ENCODE measurements around the gene INA. TPM values are rescaled to one million over a fixed set of nuclear protein-coding genes. Genes with fewer than 3 reads are reported as not detected.

The INA gene
- total and polyA plus RNA-seq, 3 experiments from 2014 or later = 0.73 to 0.94 TPM; not detected in 1

GRCh38 chr10:103278537-103278823 is 1.5 kb downstream of the INA start:
- Mint-ChIP-seq H3K27me3 (peaks cover 55 to 80% of the 10 kb centered on the region in 2 donors), H3K4me3 (peak overlapping the region in 1 of 7 donors; percentile 46), H3K4me1 (peaks cover 8 to 24% (median 11%) of the 10 kb centered on the region in 3 donors), H3K9me3 (peaks cover 0 to 6% (median 3%) of the 10 kb centered on the region in 5 donors), H3K27ac (no peak overlapping the region), H3K36me3 (no peaks in the 10 kb centered on the region)
- H3K4me3 ChIP-seq (ENCODE audit: low read length) = no peak overlapping the region
- CTCF ChIA-PET = interaction anchor here (0.6 kb wide), 1 partner anchor 162 kb away, joined by 3 read pairs; no protein-coding TSS in a partner anchor
- H3K27me3 ChIP-seq (ENCODE audit: insufficient read depth, low read length, poor library complexity, severe bottlenecking) = peaks cover 23% of the 10 kb centered on the region
- H3K4me1 ChIP-seq (ENCODE audit: insufficient read depth, low read length) = no peaks in the 10 kb centered on the region
- no peaks in the 10 kb centered on the region for H3K36me3 ChIP-seq (ENCODE audit: insufficient read depth, low read length)
- no peak for DNase-seq
- H3K27ac ChIP-seq (ENCODE audit: low read depth, low read length) = no peak overlapping the region
- no peaks in the 10 kb centered on the region for H3K9me3 ChIP-seq (ENCODE audit: low read length)
- POLR2A ChIA-PET = no interaction called here

- CTCF ChIA-PET = interaction anchor here (0.6 kb wide), 1 partner anchor 162 kb away, joined by 3 read pairs; no protein-coding TSS in a partner anchor
- peak overlapping the region in 1 of 8 donors; percentile 53 for H3K27ac Mint-ChIP-seq
- H3K9me3 Mint-ChIP-seq = peaks cover 0 to 6% (median 3%) of the 10 kb centered on the region in 5 donors
- Histone ChIP-seq H3K4me1 (ENCODE audit: insufficient read depth, low read length) (no peaks in the 10 kb centered on the region), H3K27ac (ENCODE audit: low read depth, low read length) (no peak overlapping the region), H3K36me3 (ENCODE audit: insufficient read depth, low read length) (no peaks in the 10 kb centered on the region), H3K27me3 (ENCODE audit: insufficient read depth, low read length, poor library complexity, severe bottlenecking) (peaks cover 23% of the 10 kb centered on the region), H3K4me3 (ENCODE audit: low read length) (no peak overlapping the region), H3K9me3 (ENCODE audit: low read length) (no peaks in the 10 kb centered on the region)
- POLR2A ChIA-PET = no interaction called here
- H3K36me3 Mint-ChIP-seq = no peaks in the 10 kb centered on the region
- H3K4me3 Mint-ChIP-seq = peak overlapping the region in 5 of 7 donors; percentile 44 to 56 (median 53)
- H3K27me3 Mint-ChIP-seq = peaks cover 56 to 77% of the 10 kb centered on the region in 2 donors
- peak in 1 of 5 donors; percentile 6 for DNase-seq
- peaks cover 8 to 24% (median 11%) of the 10 kb centered on the region in 3 donors for H3K4me1 Mint-ChIP-seq
Measured at GRCh38 chr10:103278862-103279298, 1.9 kb downstream of the INA start.

- Mint-ChIP-seq H3K4me3 (no peak overlapping the region), H3K4me1 (peaks cover 8 to 24% (median 11%) of the 10 kb centered on the region in 3 donors), H3K36me3 (no peaks in the 10 kb centered on the region), H3K9me3 (peaks cover 0 to 6% (median 3%) of the 10 kb centered on the region in 5 donors), H3K27me3 (peaks cover 62 to 84% of the 10 kb centered on the region in 2 donors), H3K27ac (no peak overlapping the region)
- ChIA-PET POLR2A (interaction anchor here (0.6 kb wide), 1 partner anchor 46 kb away, joined by 4 read pairs; no protein-coding TSS in a partner anchor), CTCF (interaction anchor here (0.5 to 0.8 kb wide), 2 partner anchors 12 to 46 kb away, joined by 3 to 4 read pairs; no protein-coding TSS in a partner anchor)
- H3K9me3 ChIP-seq (ENCODE audit: low read length) = no peaks in the 10 kb centered on the region
- H3K4me1 ChIP-seq (ENCODE audit: insufficient read depth, low read length) = no peaks in the 10 kb centered on the region
- H3K4me3 ChIP-seq (ENCODE audit: low read length) = no peak overlapping the region
- H3K36me3 ChIP-seq (ENCODE audit: insufficient read depth, low read length) = no peaks in the 10 kb centered on the region
- H3K27me3 ChIP-seq (ENCODE audit: insufficient read depth, low read length, poor library complexity, severe bottlenecking) = peaks cover 23% of the 10 kb centered on the region
- DNase-seq = no peak
- H3K27ac ChIP-seq (ENCODE audit: low read depth, low read length) = no peak overlapping the region
Measured at GRCh38 chr10:103280031-103280430, 3.1 kb downstream of the INA start.

- H3K4me1 Mint-ChIP-seq = peaks cover 8 to 24% (median 11%) of the 10 kb centered on the region in 3 donors
- H3K36me3 Mint-ChIP-seq = no peaks in the 10 kb centered on the region
- POLR2A ChIA-PET = no interaction called here
- peaks cover 57 to 79% of the 10 kb centered on the region in 2 donors for H3K27me3 Mint-ChIP-seq
- Histone ChIP-seq H3K36me3 (ENCODE audit: insufficient read depth, low read length) (no peaks in the 10 kb centered on the region), H3K27me3 (ENCODE audit: insufficient read depth, low read length, poor library complexity, severe bottlenecking) (peaks cover 23% of the 10 kb centered on the region), H3K9me3 (ENCODE audit: low read length) (no peaks in the 10 kb centered on the region), H3K4me1 (ENCODE audit: insufficient read depth, low read length) (no peaks in the 10 kb centered on the region), H3K27ac (ENCODE audit: low read depth, low read length) (no peak overlapping the region), H3K4me3 (ENCODE audit: low read length) (no peak overlapping the region)
- CTCF ChIA-PET = no interaction called here
- peaks cover 0 to 6% (median 3%) of the 10 kb centered on the region in 5 donors for H3K9me3 Mint-ChIP-seq
- H3K4me3 Mint-ChIP-seq = no peak overlapping the region
- no peak overlapping the region for H3K27ac Mint-ChIP-seq
- DNase-seq = no peak
Measured at GRCh38 chr10:103280506-103280905, 3.6 kb downstream of the INA start.

- H3K4me1 Mint-ChIP-seq = peaks cover 6 to 15% (median 7%) of the 10 kb centered on the region in 3 donors
- ChIA-PET CTCF (no interaction called here), POLR2A (no interaction called here)
- no peak overlapping the region for H3K27ac Mint-ChIP-seq
- H3K27ac ChIP-seq (ENCODE audit: low read depth, low read length) = no peak overlapping the region
- H3K4me1 ChIP-seq (ENCODE audit: insufficient read depth, low read length) = no peaks in the 10 kb centered on the region
- no peak overlapping the region for H3K4me3 ChIP-seq (ENCODE audit: low read length)
- H3K9me3 ChIP-seq (ENCODE audit: low read length) = no peaks in the 10 kb centered on the region
- H3K4me3 Mint-ChIP-seq = no peak overlapping the region
- DNase-seq = no peak
- no peaks in the 10 kb centered on the region for H3K36me3 Mint-ChIP-seq
- H3K36me3 ChIP-seq (ENCODE audit: insufficient read depth, low read length) = no peaks in the 10 kb centered on the region
- peaks cover 33% of the 10 kb centered on the region for H3K27me3 ChIP-seq (ENCODE audit: insufficient read depth, low read length, poor library complexity, severe bottlenecking)
- H3K27me3 Mint-ChIP-seq = peaks cover 54 to 78% of the 10 kb centered on the region in 2 donors
- peaks cover 0 to 6% (median 3%) of the 10 kb centered on the region in 5 donors for H3K9me3 Mint-ChIP-seq
Measured at GRCh38 chr10:103281753-103282152, 4.8 kb downstream of the INA start.

DNA sequence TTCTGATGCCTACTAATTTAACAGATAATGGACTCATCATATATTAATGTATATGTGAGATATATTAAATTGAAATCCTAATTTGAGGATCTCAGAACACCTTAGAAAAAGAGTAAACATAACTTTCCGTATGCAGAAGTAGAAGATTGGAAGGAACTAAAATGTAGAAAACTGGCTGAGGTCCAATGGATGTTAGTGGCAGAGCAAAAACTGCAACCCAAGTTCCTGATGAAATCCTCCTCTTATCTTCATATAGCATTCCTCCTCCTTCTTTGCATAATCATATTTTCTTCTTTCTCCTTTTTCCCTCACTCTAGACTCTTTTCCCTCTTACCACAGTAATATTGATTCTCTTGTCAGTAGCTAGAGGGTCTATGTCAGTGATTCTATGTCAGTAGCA is 6.0 kb downstream of the INA start:
- Mint-ChIP-seq H3K4me3 (no peak overlapping the region), H3K36me3 (no peaks in the 10 kb centered on the region), H3K27me3 (peaks cover 60 to 81% of the 10 kb centered on the region in 2 donors), H3K4me1 (peaks cover 6 to 10% (median 7%) of the 10 kb centered on the region in 3 donors), H3K9me3 (peaks cover 0 to 6% (median 3%) of the 10 kb centered on the region in 5 donors), H3K27ac (no peak overlapping the region)
- ChIA-PET CTCF (no interaction called here), POLR2A (no interaction called here)
- H3K4me3 ChIP-seq (ENCODE audit: low read length) = no peak overlapping the region
- H3K9me3 ChIP-seq (ENCODE audit: low read length) = no peaks in the 10 kb centered on the region
- DNase-seq = no peak
- no peaks in the 10 kb centered on the region for H3K36me3 ChIP-seq (ENCODE audit: insufficient read depth, low read length)
- H3K27me3 ChIP-seq (ENCODE audit: insufficient read depth, low read length, poor library complexity, severe bottlenecking) = peaks cover 33% of the 10 kb centered on the region
- H3K4me1 ChIP-seq (ENCODE audit: insufficient read depth, low read length) = no peaks in the 10 kb centered on the region
- H3K27ac ChIP-seq (ENCODE audit: low read depth, low read length) = no peak overlapping the region

- Mint-ChIP-seq H3K36me3 (no peaks in the 10 kb centered on the region), H3K9me3 (peaks cover 0 to under 1% (median 0%) of the 10 kb centered on the region in 5 donors), H3K4me1 (peaks cover 0 to 4% (median 3%) of the 10 kb centered on the region in 3 donors), H3K27me3 (peaks cover 54 to 84% of the 10 kb centered on the region in 2 donors), H3K27ac (no peak overlapping the region), H3K4me3 (no peak overlapping the region)
- no peak overlapping the region for H3K4me3 ChIP-seq (ENCODE audit: low read length)
- no peaks in the 10 kb centered on the region for H3K4me1 ChIP-seq (ENCODE audit: insufficient read depth, low read length)
- H3K27ac ChIP-seq (ENCODE audit: low read depth, low read length) = no peak overlapping the region
- no peak for DNase-seq
- no peaks in the 10 kb centered on the region for H3K9me3 ChIP-seq (ENCODE audit: low read length)
- POLR2A ChIA-PET = no interaction called here
- CTCF ChIA-PET = no interaction called here
- peaks cover 25% of the 10 kb centered on the region for H3K27me3 ChIP-seq (ENCODE audit: insufficient read depth, low read length, poor library complexity, severe bottlenecking)
- H3K36me3 ChIP-seq (ENCODE audit: insufficient read depth, low read length) = no peaks in the 10 kb centered on the region
Measured at GRCh38 chr10:103284170-103284569, 7.2 kb downstream of the INA start.

DNA sequence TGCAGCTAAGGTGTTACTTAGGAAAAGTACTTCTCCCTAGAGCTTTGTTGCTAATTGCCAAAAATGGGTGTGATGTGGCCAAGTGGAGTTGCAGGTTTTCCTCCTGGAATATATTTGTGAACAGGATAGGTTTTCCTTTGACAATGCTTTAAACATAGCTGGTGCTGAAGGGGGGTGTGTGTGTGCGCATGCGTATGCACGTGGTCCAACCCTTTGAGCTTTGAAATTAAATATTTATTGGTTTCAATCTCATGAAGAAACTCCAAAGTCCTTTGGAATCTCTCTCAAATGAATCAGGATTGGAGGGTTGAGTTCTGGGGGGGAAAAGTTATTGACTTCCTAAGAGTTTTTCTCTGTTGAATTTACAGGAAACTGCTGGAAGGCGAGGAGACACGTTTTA is 11.1 kb downstream of the INA start:
- Histone ChIP-seq H3K9me3 (ENCODE audit: low read length) (no peaks in the 10 kb centered on the region), H3K36me3 (ENCODE audit: insufficient read depth, low read length) (no peaks in the 10 kb centered on the region), H3K4me1 (ENCODE audit: insufficient read depth, low read length) (no peaks in the 10 kb centered on the region), H3K4me3 (ENCODE audit: low read length) (no peak overlapping the region), H3K27me3 (ENCODE audit: insufficient read depth, low read length, poor library complexity, severe bottlenecking) (peaks cover 10% of the 10 kb centered on the region), H3K27ac (ENCODE audit: low read depth, low read length) (no peak overlapping the region)
- DNase-seq = no peak
- Mint-ChIP-seq H3K4me1 (no peaks in the 10 kb centered on the region), H3K36me3 (no peaks in the 10 kb centered on the region), H3K27ac (peak overlapping the region in 1 of 8 donors; percentile 6), H3K9me3 (no peaks in the 10 kb centered on the region), H3K4me3 (no peak overlapping the region), H3K27me3 (peaks cover 30 to 59% of the 10 kb centered on the region in 2 donors)
- CTCF ChIA-PET = no interaction called here
- POLR2A ChIA-PET = no interaction called here

Measured in CD8-positive, alpha-beta memory T cell (primary cell).